C4-2B (cell line): ENCODE results near the gene HAGH.

Source experiments
- H3K27ac ChIP-seq: fragments of 450-650 bp; 2 replicates; pipeline ENCODE4 v1.5.1; 2017
- CTCF ChIP-seq: fragments of 450-650 bp; conservative IDR thresholded peaks from 2 replicates; pipeline ENCODE4 v1.5.1; 2017; ENCODE audit warnings: mild to moderate bottlenecking
- ZFX ChIP-seq: fragments of 450-650 bp; IDR thresholded peaks from 2 replicates; pipeline ENCODE4 v1.6.1; 2017

HAGH gene

GRCh38 chr16:1762879-1763520 lies 63.6 kb downstream of the HAGH start:
- TF ChIP-seq CTCF: no peak
- no peak for TF ChIP-seq ZFX
- no peak overlapping the region for H3K27ac ChIP-seq

GRCh38 chr16:1762196-1762878 lies 64.3 kb downstream of the HAGH start:
- TF ChIP-seq CTCF: no peak
- no peak for TF ChIP-seq ZFX
- H3K27ac ChIP-seq: no peak overlapping the region

GRCh38 chr16:1761751-1762150 lies 64.9 kb downstream of the HAGH start:
- no peak for TF ChIP-seq CTCF
- no peak for TF ChIP-seq ZFX

GRCh38 chr16:1760911-1761310 lies 65.7 kb downstream of the HAGH start:
- TF ChIP-seq CTCF: no peak
- no peak for TF ChIP-seq ZFX

More at GRCh38 chr16:1761751-1762150, 64.9 kb downstream of the HAGH start:
- H3K27ac ChIP-seq: no peak overlapping the region

GRCh38 chr16:1759511-1759910 lies 67.1 kb downstream of the HAGH start:
- H3K27ac ChIP-seq: no peak overlapping the region
- TF ChIP-seq ZFX (no peak), CTCF (no peak)

More at GRCh38 chr16:1760911-1761310, 65.7 kb downstream of the HAGH start:
- H3K27ac ChIP-seq: no peak overlapping the region

- H3K27ac ChIP-seq: no peak overlapping the region
- TF ChIP-seq ZFX: no peak
- no peak for TF ChIP-seq CTCF
These were observed 67.7 kb downstream of the HAGH start for GRCh38 chr16:1758923-1759322.

- H3K27ac ChIP-seq: no peak overlapping the region
- TF ChIP-seq CTCF (no peak), ZFX (no peak)
These were observed 68.7 kb downstream of the HAGH start for GRCh38 chr16:1757714-1758461.
